ENCODE data around the gene ROMO1. TPM values are rescaled to one million over a fixed set of nuclear protein-coding genes. Genes with fewer than 3 reads are reported as not detected.
A peak's percentile ranks its signal among the peaks of the same experiment; 100 is the strongest.

The ROMO1 gene
- polyA plus RNA-seq, 2 of the 4 experiments (the other 2 are of a cell fraction) = 201 to 430 TPM

- CTCF ChIA-PET = interaction anchor here (1.2 to 2.1 kb wide), 3 partner anchors 10 to 20 kb away, joined by 4 to 14 read pairs (median 4); no protein-coding TSS in a partner anchor
- Histone ChIP-seq H3K4me1 (peaks cover 63% of the 10 kb centered on the region), H3K4me3 (peak overlapping the region; percentile 6; the same call in 1 of the 3 replicates), H3K9me3 (no peaks in the 10 kb centered on the region), H3K4me2 (peak overlapping the region; percentile 95), H3K27ac (no peak overlapping the region)
- no peak for ATAC-seq
- DNase-seq (ENCODE audit: low read depth in 1 of 2, low spot score in 1 of 2) = no peak
- no peak for TF ChIP-seq JUNB (IDR thresholded peaks at IDR 0.05)
- TF ChIP-seq EP300 (IDR thresholded peaks at IDR 0.05) = no peak
- no peak for TF ChIP-seq POLR2A (IDR thresholded peaks at IDR 0.05; ENCODE audit: low read length)
- TF ChIP-seq NR3C1 (IDR thresholded peaks at IDR 0.05) = no peak
- 0 out of 5 replicates have a peak, but pooled peaks of 1 of the 2 experiments have one; percentile 16 for TF ChIP-seq JUN (IDR thresholded peaks at IDR 0.05)
- no peak for TF ChIP-seq TP53 (CRISPR knock-in tag; IDR thresholded peaks at IDR 0.05)
- peak; percentile 2; the same call in 1 of the 2 replicates for TF ChIP-seq HOXA7 (CRISPR knock-in tag; IDR thresholded peaks at IDR 0.05)
- no peak for TF ChIP-seq ESRRA (IDR thresholded peaks at IDR 0.05; ENCODE audit: borderline replicate concordance, low read length)
- TF ChIP-seq EHF (CRISPR knock-in tag; IDR thresholded peaks at IDR 0.05) = no peak
- TF ChIP-seq CBX2 (IDR thresholded peaks at IDR 0.05; ENCODE audit: borderline replicate concordance, low read depth) = no peak
- 80% methylated on average over 4 of the region's 4 CpGs for WGBS (ENCODE audit: missing lambda C conversion rate)
- POLR2A ChIA-PET = interaction anchor here (1.3 kb wide), 1 partner anchor 33 kb away, joined by 6 read pairs; the partner anchor contains the start of gene PHF20
- no peak for FAIRE-seq
Observed at GRCh38 chr20:35738410-35739179, 39.4 kb downstream of the ROMO1 start.

- CTCF ChIA-PET = interaction anchor here (0.9 to 2.1 kb wide), 7 partner anchors 12 to 434 kb away, joined by 3 to 14 read pairs (median 4); partner anchors contain the start of gene SCAND1
- peak overlapping the region; percentile 87 for H3K4me3 ChIP-seq
- ATAC-seq (no peak), DNase-seq (ENCODE audit: low read depth in 1 of 2, low spot score in 1 of 2) (peak in 1 of 2 experiments; percentile 41), FAIRE-seq (no peak)
- POLR2A ChIA-PET = interaction anchor here (1.0 to 1.3 kb wide), 2 partner anchors 32 to 145 kb away, joined by 3 to 6 read pairs; partner anchors contain the start of gene PHF20
- peaks cover 65% of the 10 kb centered on the region for H3K4me1 ChIP-seq
- 46% methylated on average over 7 of the region's 7 CpGs for WGBS (ENCODE audit: missing lambda C conversion rate)
- no peaks in the 10 kb centered on the region for H3K9me3 ChIP-seq
- H3K27ac ChIP-seq = peak overlapping the region in 1 of 2 experiments; percentile 98; a peak in 1 of 6 replicates
- H3K4me2 ChIP-seq = peak overlapping the region; percentile 95
- TF ChIP-seq FOSB (CRISPR knock-in tag; IDR thresholded peaks at IDR 0.05) (0 out of 2 replicates have a peak, but pooled peaks have one; percentile 82), TFCP2L1 (CRISPR knock-in tag; IDR thresholded peaks at IDR 0.05) (peak; percentile 18; the same call in 1 of the 2 replicates), MAZ (IDR thresholded peaks at IDR 0.05; ENCODE audit: borderline replicate concordance, low read depth, low read length) (no peak), FOSL2 (IDR thresholded peaks at IDR 0.05) (no peak), FOSL2 (CRISPR knock-in tag; IDR thresholded peaks at IDR 0.05) (0 out of 2 replicates have a peak, but pooled peaks have one; percentile 8), HMGXB4 (CRISPR knock-in tag; IDR thresholded peaks at IDR 0.05; ENCODE audit: borderline replicate concordance) (0 out of 2 replicates have a peak, but pooled peaks have one; percentile 7)
Observed at GRCh38 chr20:35739294-35740163, 40.3 kb downstream of the ROMO1 start.

GRCh38 chr20:35741892-35742740, 42.9 kb downstream of the ROMO1 start, which contains the start of gene RBM39:
TSS of gene RBM39 (minus strand) at chr20:35742260. CDS start at chr20:35740874, 1,386 bp downstream.
- peak within 1 kb of the TSS; percentile 98 for H3K27ac ChIP-seq
- whole genome bisulfite sequencing (ENCODE audit: missing lambda C conversion rate) = 3% methylated on average over 59 of the region's 66 CpGs
- ATAC-seq = peak; percentile 93 to 95
- peak within 1 kb of the TSS; percentile 87 for H3K4me3 ChIP-seq
- ChIA-PET POLR2A (interaction anchor here (0.6 to 4.3 kb wide), 39 partner anchors 8 to 361 kb away, joined by 3 to 97 read pairs (median 5); partner anchors contain the start of genes NFS1, PHF20, ROMO1 and SCAND1), CTCF (interaction anchor here (0.8 to 4.8 kb wide), 13 partner anchors 9 to 213 kb away, joined by 3 to 31 read pairs (median 5); partner anchors contain the start of genes PHF20 and SCAND1)
- H3K4me1 ChIP-seq = peaks cover 45% of the 10 kb centered on the region
- H3K4me2 ChIP-seq = peak within 1 kb of the TSS; percentile 95
- FAIRE-seq = peak; percentile 18
- H3K9me3 ChIP-seq = no peaks in the 10 kb centered on the region
- DNase-seq (ENCODE audit: low read depth in 1 of 2, low spot score in 1 of 2) = peak; percentile 95 to 100
- TF ChIP-seq GATA3 (IDR thresholded peaks at IDR 0.05; ENCODE audit: borderline replicate concordance) = peak; percentile 98
- peak; percentile 99 for TF ChIP-seq PHF8 (IDR thresholded peaks at IDR 0.05; ENCODE audit: borderline replicate concordance, low read depth)
- no peak for TF ChIP-seq JUNB (IDR thresholded peaks at IDR 0.05)
- no peak for TF ChIP-seq RCOR1 (IDR thresholded peaks at IDR 0.05; ENCODE audit: low read depth, low read length)
- peak; percentile 98 to 100 for TF ChIP-seq CEBPB (IDR thresholded peaks at IDR 0.05)
- no peak for TF ChIP-seq EHF (CRISPR knock-in tag; IDR thresholded peaks at IDR 0.05)
- TF ChIP-seq CTCF (IDR thresholded peaks at IDR 0.05) = no peak
- 0 out of 5 replicates have a peak, but pooled peaks of 1 of the 2 experiments have one; percentile 18 for TF ChIP-seq RAD21 (conservative IDR thresholded peaks at IDR 0.05 in 1 of 2, IDR thresholded peaks at IDR 0.05 in 1 of 2)
- TF ChIP-seq, protein P1, sequence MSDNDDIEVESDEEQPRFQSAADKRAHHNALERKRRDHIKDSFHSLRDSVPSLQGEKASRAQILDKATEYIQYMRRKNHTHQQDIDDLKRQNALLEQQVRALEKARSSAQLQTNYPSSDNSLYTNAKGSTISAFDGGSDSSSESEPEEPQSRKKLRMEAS (IDR thresholded peaks at IDR 0.05) = peak; percentile 97
- TF ChIP-seq HOXB13 (CRISPR knock-in tag; IDR thresholded peaks at IDR 0.05; ENCODE audit: low read depth) = no peak
- no peak for TF ChIP-seq FOSB (CRISPR knock-in tag; IDR thresholded peaks at IDR 0.05)

Measured in A549 (cell line).